HG03196 (cell line): Measurements from ENCODE around the gene BANP.
"Not testable (repeated sequence)": the region's sequence is repeated elsewhere in the genome, so short reads cannot be mapped to it uniquely, and the experiment has no call there.

Experiments
- ATAC-seq: cut with Tn5 transposase; IDR thresholded peaks from one replicate; pipeline ENCODE4 v1.9.1; 2021; ENCODE audit not compliant: unreplicated experiment

Gene BANP

DNA sequence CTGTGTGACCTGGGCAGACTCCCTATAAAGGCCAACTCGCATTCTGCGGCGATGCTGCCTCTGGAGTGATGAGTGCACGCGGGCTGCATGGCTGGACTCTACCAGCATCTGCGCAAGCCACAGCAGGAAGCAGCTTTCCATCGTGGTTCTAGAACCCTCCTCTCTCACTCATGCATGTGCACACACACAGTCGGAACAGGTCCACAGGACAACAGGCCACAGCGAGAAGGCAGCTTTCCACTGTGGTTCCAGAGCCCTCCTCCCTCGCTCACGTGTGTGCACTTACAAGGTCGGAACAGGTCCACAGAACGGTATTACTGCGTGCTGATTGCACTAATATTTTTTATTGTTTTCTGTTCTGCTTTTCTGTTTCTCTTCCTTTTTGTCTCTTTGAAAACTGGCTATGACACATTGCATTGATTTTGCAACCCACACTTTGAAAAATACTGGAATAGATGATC is 92.9 kb downstream of the BANP start:
- not testable (repeated sequence) for ATAC-seq

DNA sequence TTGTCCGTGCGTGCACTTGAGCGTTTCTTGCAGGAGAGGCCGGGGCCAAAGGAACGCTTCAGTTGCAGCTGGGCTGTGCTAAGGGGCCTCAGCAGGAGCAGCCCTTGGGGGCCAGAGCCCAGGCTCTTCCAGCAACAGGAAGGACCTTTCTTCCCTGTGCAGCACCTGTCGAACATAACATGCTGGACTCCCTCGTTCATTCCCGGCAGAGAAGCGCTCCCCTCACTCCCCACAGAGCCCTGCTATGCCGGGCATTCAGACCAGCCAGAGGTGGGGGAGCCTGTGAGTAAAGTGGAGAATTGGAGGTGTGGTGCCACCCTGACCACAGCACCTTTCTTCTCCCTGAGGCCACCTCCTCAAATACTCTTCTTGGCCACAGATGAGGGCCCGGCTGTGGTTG is 94.1 kb downstream of the BANP start:
- ATAC-seq: not testable (repeated sequence)

GRCh38 chr16:88045820-88046303 is 94.6 kb downstream of the BANP start:
- ATAC-seq: peak; percentile 56

- no peak for ATAC-seq
Observed at GRCh38 chr16:88047462-88047861, 96.2 kb downstream of the BANP start.

GRCh38 chr16:88048985-88049384 is 97.8 kb downstream of the BANP start:
- no peak for ATAC-seq

DNA sequence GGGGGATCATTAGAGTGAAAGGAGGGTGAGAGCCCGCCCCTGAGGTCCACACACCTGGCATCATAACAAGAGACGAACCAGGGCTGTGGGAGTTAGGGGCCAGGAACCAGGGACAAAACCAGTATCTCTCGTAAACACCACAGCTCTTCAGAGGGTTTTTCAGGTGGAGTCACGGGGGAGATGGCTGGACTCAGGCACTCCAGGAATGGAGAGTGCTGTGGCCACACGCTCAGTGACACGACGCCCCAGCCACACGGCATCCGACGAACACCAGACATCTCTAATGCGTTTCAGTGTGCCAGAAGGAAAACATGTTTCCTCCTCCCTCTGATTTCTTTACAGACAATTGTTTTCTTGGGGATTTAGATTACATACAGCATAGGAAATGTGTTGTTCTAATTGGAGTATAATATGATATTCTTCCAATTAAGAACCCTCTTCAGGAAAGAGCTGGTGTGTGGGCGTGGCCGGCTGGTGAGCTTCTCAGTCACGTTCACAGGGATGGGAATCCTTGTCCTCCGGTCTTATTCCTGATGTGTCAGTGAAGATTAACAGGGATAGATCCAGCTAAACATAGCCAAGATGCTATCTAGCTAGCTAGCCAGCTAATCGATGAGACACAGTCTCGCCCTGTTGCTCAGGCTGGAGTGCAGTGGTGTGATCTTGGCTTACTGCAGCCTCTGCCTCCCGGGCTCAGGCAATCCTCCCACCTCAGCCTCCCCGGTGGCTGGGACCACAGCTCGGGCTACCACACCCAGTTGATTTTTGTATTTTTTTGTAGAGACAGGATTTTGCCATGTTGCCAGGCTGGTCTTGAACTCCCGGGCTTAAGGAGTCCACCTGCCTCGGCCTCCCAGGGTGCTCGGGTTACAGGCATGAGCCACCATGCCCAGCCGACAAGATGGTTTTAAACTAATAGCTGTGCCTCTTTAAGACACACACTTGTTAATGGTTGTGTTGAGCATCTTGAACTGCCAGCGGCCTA is 98.6 kb downstream of the BANP start:
- ATAC-seq: no peak

DNA sequence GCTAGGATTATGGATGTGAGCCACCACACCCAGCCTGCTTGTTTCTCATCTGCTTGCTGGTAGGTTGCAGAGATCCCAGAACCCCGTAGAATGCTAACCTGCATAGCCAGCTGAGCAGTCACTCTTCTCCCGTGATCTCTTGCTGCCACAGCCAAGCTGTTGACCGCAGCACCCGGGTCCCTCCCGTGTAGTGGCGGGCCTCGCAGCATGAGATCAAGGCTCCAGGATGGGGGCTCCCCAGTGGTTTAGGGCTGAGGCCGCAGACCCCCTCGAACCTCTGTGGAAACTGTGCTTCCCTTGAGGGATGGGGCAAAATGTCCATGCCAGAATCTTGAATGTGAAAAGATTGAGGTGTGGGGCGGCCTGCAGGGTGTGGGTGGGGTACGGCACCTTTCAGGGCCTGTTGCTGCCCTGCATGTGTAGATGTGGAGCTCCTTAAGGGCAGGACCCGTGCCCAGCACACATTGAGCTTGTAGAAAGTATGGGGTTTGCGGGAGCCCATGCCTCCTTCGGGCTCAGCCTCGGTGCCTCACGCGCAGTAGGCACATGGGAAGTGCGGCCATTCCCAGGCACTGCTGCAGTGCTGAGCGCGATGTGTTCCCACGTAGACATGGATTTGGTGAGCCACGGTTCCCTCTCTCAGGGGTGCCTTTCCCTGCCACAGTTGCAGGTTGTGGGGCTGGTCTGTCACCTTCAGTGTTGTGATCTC is 99.9 kb downstream of the BANP start:
- no peak for ATAC-seq

GRCh38 chr16:88052661-88053060 is 101.4 kb downstream of the BANP start:
- ATAC-seq: no peak

GRCh38 chr16:88053479-88053878 is 102.2 kb downstream of the BANP start:
- not testable (repeated sequence) for ATAC-seq

GRCh38 chr16:88055356-88055755 is 104.1 kb downstream of the BANP start:
- ATAC-seq: no peak

- no peak for ATAC-seq
Observed at GRCh38 chr16:88056212-88056611, 105.0 kb downstream of the BANP start.

GRCh38 chr16:88057656-88058055 is 106.4 kb downstream of the BANP start:
- ATAC-seq: no peak

DNA sequence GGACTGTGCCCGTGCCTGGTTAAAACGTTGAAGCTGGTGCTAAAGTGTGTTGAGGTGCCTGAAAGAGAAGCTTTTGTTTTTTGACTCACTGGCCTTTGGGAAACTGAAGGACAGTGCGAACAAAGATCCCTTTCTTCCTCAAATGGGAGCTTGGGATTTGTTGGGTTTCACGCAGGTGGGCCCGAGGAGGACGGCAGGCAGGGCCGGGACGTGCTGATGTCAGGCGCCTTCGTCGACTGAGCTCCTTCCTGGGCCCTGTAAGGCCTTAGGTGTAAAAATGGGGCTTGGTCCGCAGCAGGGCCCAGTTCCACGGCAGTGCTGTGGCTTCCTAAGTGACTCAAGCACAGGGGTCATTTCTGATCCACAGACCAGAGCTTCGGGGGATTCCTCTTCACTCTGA is 106.9 kb downstream of the BANP start:
- no peak for ATAC-seq

DNA sequence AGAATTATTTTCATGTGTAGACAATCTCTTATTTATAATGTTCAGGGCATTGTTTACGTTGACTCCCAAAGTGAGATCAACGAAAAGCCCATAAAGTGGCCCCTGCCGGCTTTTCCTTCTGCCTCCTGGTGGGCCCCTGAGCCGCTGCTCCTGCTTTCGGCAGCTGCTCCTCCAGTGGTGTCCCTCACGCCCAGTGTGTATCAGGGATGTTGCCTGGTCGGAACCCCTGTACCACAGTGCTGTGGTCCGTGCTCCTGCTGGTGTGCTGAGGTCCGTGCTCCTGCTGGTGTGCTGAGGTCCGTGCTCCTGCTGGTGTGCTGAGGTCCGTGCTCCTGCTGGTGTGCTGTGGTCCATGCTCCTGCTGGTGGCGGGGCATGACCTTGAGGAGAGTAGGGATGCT is 107.6 kb downstream of the BANP start:
- ATAC-seq: no peak

DNA sequence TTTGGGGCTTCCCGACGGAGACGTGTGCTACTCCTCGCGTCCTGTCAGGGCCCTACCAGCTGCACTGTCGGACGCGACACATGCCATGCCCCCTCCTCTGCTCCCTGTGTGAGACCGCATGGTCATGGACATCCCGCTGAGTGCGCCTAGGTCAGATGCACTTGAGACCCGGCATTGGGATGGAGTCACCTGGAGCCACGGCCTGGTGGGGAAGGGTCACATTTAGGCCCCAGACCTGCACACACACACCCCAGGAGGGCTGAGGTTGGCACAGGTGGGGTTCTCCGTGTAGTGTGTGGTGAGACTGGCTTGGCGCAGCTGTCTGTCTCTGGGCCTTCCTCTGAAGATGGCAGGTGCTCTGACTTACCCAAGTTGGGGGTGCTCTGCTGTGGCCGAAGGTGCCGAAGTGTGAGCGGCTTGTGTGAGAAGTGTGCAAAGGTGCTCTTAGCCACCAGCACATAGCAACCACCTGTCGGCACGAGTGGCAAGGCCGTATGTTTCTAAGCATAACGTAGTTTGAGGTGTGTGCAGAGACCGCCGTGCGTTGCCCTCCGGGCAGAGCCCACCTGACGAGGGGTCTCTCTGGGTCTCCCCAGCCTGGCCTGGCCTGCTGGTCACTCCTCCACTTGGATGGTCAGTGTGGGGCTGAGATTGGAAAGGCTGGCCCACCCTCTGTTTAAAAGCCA is 108.6 kb downstream of the BANP start:
- ATAC-seq: no peak

GRCh38 chr16:88060524-88061219 is 109.4 kb downstream of the BANP start:
- ATAC-seq: no peak

- ATAC-seq: no peak
Observed at GRCh38 chr16:88061346-88062110, 110.3 kb downstream of the BANP start.

- ATAC-seq: no peak
Observed at GRCh38 chr16:88062341-88063210, 111.3 kb downstream of the BANP start.

GRCh38 chr16:88063211-88063773 is 112.1 kb downstream of the BANP start:
- no peak for ATAC-seq
